HFFc6 (cell line): Measurements from ENCODE around the gene ACVR2B. TPM values are rescaled to one million over a fixed set of nuclear protein-coding genes. Genes with fewer than 3 reads are reported as not detected.

Experiments
- DNase-seq: peaks from one replicate; pipeline ENCODE4 v3.0.0-alpha.2; 2018
- H3K27ac Mint-ChIP-seq: 2 replicates; pipeline ENCODE4 v1.8.0; 2020; ENCODE audit warnings: mild to moderate bottlenecking, mixed read lengths
- H3K27me3 Mint-ChIP-seq: 2 replicates; pipeline ENCODE4 v1.8.0; 2021; ENCODE audit warnings: mild to moderate bottlenecking, moderate library complexity, mixed read lengths; ENCODE audit not compliant: insufficient read depth
- H3K36me3 Mint-ChIP-seq: 2 replicates; pipeline ENCODE4 v1.8.0; 2021; ENCODE audit warnings: low read depth, mixed read lengths
- H3K4me1 Mint-ChIP-seq: 2 replicates; pipeline ENCODE4 v1.8.0; 2020; ENCODE audit warnings: low read depth, mixed read lengths
- H3K4me3 Mint-ChIP-seq: 2 replicates; pipeline ENCODE4 v1.8.0; 2020; ENCODE audit warnings: mild to moderate bottlenecking, moderate library complexity, mixed read lengths
- H3K9me3 Mint-ChIP-seq: 2 replicates; pipeline ENCODE4 v1.8.0; 2020; ENCODE audit warnings: mild to moderate bottlenecking, mixed read lengths
- CTCF ChIP-seq: fragments of 200-600 bp; sonication (generic); IDR thresholded peaks from 2 replicates; pipeline ENCODE4 v1.5.0; 2021; ENCODE audit warnings: antibody characterized with exemption, mild to moderate bottlenecking
- total RNA-seq, 6 experiments: library from RNA; stranded (reverse); fragmentation: NEBNext Ultra II Directional; extraction: Animal tissue kit (Norgen Biotek cat#: 25700); gene quantifications; 2 replicates in 1 of 6; 3 replicates in 5 of 6; pipeline ENCODE4 v1.2.3, GENCODE V29; 2021

ACVR2B gene
- total RNA-seq, 6 experiments from 2014 or later, result 1.1 to 1.6 (median 1.3) TPM

GRCh38 chr3:38496131-38496910 lies 42.6 kb downstream of the ACVR2B start, which contains the start of gene EXOG:
EXOG (plus strand) TSS chr3:38496340; CDS start chr3:38496368, 28 bp downstream.
- Mint-ChIP-seq H3K36me3 (peaks cover 5% of the 10 kb centered on the region; the same call in 1 of the 2 replicates), H3K4me3 (peak within 1 kb of the TSS; percentile 98), H3K9me3 (no peaks in the 10 kb centered on the region), H3K27me3 (no peaks in the 10 kb centered on the region), H3K4me1 (peaks cover 54% of the 10 kb centered on the region), H3K27ac (peak within 1 kb of the TSS; percentile 90)
- peak; percentile 92 for TF ChIP-seq CTCF
- peak; percentile 90 for DNase-seq

GRCh38 chr3:38497031-38497430 lies 43.3 kb downstream of the ACVR2B start:
- peak; percentile 8 for DNase-seq
- no peaks in the 10 kb centered on the region for H3K27me3 Mint-ChIP-seq
- H3K27ac Mint-ChIP-seq, result peak overlapping the region; percentile 90
- TF ChIP-seq CTCF, result no peak
- peak overlapping the region; percentile 98 for H3K4me3 Mint-ChIP-seq
- no peaks in the 10 kb centered on the region for H3K9me3 Mint-ChIP-seq
- peaks cover 5% of the 10 kb centered on the region; the same call in 1 of the 2 replicates for H3K36me3 Mint-ChIP-seq
- H3K4me1 Mint-ChIP-seq, result peaks cover 55% of the 10 kb centered on the region

DNA sequence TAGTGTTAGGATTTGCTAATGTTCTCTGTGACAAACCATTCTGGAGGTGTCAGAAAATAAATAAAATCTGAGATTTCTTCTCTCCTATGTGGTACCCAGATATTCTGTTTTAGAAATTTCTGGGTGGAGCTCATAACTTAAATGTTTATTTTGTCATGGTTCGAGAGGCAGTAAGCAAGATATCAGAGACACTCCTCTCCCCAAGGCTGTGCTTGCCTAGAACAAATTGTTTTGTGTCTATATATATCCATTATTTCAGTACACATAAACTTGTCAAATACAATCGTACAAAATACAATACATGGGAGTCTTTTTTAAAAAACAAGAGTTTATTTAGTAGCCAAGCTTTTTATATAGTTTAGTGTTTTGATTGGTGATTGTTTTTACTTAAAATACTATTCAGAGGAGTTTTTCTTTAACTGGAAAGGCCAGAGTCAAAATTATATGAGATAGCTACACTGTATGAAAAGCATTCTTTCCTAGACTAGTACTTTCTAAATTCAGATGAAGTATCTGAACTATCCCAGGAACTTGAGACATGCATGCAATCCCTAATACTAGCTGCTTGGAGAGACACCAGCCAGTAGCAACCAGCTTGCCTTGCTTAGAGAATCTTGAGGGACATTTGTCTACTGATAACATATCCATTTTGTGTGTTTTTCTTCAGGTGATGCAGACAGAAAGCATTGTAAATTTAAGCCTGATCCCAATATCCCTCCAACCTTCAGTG lies 47.2 kb downstream of the ACVR2B start:
- H3K4me1 Mint-ChIP-seq, result peaks cover 28% of the 10 kb centered on the region
- peaks cover 13% of the 10 kb centered on the region for H3K36me3 Mint-ChIP-seq
- peak overlapping the region; percentile 31; the same call in 1 of the 2 replicates for H3K27ac Mint-ChIP-seq
- H3K9me3 Mint-ChIP-seq, result no peaks in the 10 kb centered on the region
- TF ChIP-seq CTCF, result no peak
- no peak for DNase-seq
- H3K4me3 Mint-ChIP-seq, result no peak overlapping the region
- H3K27me3 Mint-ChIP-seq, result no peaks in the 10 kb centered on the region

GRCh38 chr3:38507120-38507519 lies 53.4 kb downstream of the ACVR2B start:
- no peaks in the 10 kb centered on the region for H3K4me1 Mint-ChIP-seq
- no peaks in the 10 kb centered on the region for H3K27me3 Mint-ChIP-seq
- no peak for DNase-seq
- H3K4me3 Mint-ChIP-seq, result no peak overlapping the region
- TF ChIP-seq CTCF, result no peak
- H3K27ac Mint-ChIP-seq, result no peak overlapping the region
- no peaks in the 10 kb centered on the region for H3K9me3 Mint-ChIP-seq
- H3K36me3 Mint-ChIP-seq, result peaks cover 29% of the 10 kb centered on the region

DNA sequence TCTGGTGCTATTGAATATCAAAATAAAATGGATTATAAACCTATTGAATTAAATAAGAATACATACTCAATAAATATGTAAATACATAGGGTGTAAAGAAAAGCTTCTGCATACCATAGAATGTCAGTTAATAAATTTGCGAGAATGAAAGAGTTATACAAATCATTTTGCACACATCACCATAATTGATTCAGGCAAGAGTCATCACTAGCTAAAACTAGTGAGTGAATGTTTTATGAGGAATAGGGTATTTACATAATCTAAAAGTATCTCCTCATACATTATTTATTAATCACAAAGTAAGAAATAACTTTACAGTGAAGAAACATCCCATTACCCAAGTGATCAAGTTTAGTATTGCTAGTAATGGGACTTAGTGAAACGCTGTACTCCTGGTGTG lies 56.0 kb downstream of the ACVR2B start:
- H3K9me3 Mint-ChIP-seq, result no peaks in the 10 kb centered on the region
- no peaks in the 10 kb centered on the region for H3K27me3 Mint-ChIP-seq
- H3K4me1 Mint-ChIP-seq, result no peaks in the 10 kb centered on the region
- no peak overlapping the region for H3K4me3 Mint-ChIP-seq
- no peak for TF ChIP-seq CTCF
- no peak overlapping the region for H3K27ac Mint-ChIP-seq
- H3K36me3 Mint-ChIP-seq, result peaks cover 23% of the 10 kb centered on the region
- DNase-seq, result no peak
